Measurements from ENCODE around the gene NPTX2.
"Not testable (repeated sequence)": the region's sequence is repeated elsewhere in the genome, so short reads cannot be mapped to it uniquely, and the experiment has no call there.

Gene NPTX2

DNA sequence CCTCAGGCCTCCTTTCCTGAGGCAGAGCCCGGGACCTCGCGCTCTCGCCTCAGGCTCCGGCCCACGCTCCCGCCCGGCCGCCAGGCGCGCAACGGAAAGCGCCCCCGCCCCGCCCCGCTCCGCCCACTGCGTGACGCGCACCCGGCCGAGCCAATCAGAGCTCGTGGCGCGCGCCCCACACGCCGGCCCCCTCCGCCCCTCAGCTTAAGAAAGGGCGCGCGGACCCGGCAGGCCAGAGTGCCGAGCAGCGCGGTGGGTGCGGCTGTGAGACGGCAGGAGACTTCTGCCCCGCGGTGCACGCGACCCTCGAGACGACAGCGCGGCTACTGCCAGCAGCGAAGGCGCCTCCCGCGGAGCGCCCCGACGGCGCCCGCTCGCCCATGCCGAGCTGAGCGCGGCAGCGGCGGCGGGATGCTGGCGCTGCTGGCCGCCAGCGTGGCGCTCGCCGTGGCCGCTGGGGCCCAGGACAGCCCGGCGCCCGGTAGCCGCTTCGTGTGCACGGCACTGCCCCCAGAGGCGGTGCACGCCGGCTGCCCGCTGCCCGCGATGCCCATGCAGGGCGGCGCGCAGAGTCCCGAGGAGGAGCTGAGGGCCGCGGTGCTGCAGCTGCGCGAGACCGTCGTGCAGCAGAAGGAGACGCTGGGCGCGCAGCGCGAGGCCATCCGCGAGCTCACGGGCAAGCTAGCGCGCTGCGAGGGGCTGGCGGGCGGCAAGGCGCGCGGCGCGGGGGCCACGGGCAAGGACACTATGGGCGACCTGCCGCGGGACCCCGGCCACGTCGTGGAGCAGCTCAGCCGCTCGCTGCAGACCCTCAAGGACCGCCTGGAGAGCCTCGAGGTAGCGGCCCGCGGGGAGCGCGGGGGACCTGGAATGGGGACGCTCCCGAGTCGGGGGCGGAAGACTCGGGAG is at the start of gene NPTX2:
Gene NPTX2, plus strand, starts transcription at position 235 of the 909 bp plus-strand sequence. Its CDS starts 177 bp downstream, at position 412.
- DNase-seq = no peak

- no peak for DNase-seq
These were observed 49.1 kb upstream of the NPTX2 start for GRCh38 chr7:98567991-98568390.

GRCh38 chr7:98568891-98569290 is 48.2 kb upstream of the NPTX2 start:
- DNase-seq = no peak

DNA sequence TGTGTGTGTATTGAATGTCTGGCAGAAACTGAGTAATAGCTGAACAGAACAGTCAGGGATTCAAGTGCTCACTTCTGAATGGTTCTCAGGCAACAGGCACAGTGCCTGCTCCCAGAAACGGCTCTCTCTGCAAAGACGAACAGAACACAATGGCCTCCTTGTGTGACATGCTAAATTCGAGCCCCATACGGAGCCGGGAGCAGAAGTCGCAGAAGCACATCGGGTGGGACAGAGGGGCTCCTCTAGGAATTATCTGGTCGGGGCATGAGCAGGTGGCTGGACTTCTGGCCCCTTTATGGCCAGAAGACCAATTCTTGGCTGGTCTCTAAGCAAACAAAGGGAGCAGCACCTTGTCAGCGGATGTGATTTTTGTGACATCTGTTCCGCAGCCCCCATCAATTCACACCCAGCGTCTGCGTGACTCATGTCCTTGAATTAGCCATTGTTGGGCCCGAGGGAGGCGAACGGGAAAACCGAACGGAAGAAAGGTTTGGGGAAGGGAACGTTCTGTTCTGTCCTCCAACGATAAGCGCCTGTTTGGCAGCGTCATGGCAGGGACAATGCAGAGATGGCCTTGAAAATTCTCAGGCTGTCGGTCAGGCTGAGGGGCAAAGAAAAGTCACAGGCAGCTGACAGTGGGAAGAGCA is 47.3 kb upstream of the NPTX2 start:
- no peak for DNase-seq

- DNase-seq = no peak
These were observed 46.1 kb upstream of the NPTX2 start for GRCh38 chr7:98571006-98571405.

DNA sequence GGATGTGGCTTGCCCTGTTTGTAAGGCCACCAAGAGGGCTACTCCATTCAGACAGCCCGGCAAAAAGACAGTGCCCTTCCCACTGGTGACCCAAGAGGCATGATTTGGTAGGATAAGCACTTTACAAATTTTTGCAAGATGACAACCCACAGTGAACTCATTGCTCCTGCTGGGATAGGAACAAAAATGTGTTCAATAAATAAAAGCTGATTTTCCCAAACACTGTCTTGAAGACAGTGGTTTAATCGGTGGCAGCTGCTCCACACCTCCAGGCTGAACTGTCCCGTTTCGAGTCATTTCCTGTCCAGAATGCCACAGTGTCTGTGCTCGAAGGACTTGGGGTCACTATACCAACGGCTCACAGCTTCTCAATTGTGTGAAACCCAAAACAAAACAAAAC is 45.1 kb upstream of the NPTX2 start:
- no peak for DNase-seq

- not testable (repeated sequence) for DNase-seq
These were observed 44.4 kb upstream of the NPTX2 start for GRCh38 chr7:98572716-98573115.

GRCh38 chr7:98573816-98574215 is 43.3 kb upstream of the NPTX2 start:
- DNase-seq = no peak

- no peak for DNase-seq
These were observed 41.2 kb upstream of the NPTX2 start for GRCh38 chr7:98575878-98576277.

- DNase-seq = no peak
These were observed 32.3 kb upstream of the NPTX2 start for GRCh38 chr7:98584830-98585229.

DNA sequence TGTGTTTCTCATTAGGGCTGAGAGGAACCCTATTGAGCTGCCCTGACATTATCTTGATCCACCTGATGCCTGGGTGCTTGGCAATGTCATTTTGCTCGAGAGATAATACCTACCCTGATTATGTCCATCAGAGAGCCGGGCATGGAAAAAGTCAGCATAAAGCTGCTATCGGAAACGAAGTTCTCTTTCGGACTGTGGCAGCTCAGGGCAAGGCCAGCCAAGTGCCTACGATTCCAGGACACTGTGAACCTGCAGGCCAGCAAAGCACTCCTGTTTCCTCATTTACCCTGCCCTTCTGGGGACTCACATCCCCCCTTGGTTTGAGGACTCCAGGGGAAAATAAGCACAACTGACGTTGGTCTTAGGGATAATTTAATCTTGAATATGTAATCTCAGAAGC is 25.2 kb upstream of the NPTX2 start:
- DNase-seq = no peak

DNA sequence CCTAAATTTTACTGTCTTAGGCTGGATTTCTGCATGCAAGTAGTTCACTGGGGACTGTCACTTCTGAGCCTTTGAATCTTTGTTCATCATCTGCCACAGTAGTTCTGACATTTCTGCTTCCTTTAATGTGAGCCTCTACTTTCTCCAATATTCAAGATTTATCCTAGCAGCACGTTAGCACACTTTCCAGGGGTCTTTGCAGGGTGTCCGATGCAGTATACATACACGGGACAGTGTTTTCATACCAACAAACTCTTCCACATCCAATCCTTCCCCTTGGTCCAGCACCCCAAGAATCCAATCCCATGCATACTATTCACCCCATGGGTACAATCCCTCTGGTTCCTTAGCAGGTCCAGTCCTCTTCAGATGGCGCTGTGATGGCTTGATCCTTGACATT is 22.7 kb upstream of the NPTX2 start:
- no peak for DNase-seq

GRCh38 chr7:98594787-98595186 is 22.3 kb upstream of the NPTX2 start:
- no peak for DNase-seq

GRCh38 chr7:98598846-98599615 is 18.1 kb upstream of the NPTX2 start:
- DNase-seq = no peak

- no peak for DNase-seq
These were observed 17.2 kb upstream of the NPTX2 start for GRCh38 chr7:98599886-98600285.

DNA sequence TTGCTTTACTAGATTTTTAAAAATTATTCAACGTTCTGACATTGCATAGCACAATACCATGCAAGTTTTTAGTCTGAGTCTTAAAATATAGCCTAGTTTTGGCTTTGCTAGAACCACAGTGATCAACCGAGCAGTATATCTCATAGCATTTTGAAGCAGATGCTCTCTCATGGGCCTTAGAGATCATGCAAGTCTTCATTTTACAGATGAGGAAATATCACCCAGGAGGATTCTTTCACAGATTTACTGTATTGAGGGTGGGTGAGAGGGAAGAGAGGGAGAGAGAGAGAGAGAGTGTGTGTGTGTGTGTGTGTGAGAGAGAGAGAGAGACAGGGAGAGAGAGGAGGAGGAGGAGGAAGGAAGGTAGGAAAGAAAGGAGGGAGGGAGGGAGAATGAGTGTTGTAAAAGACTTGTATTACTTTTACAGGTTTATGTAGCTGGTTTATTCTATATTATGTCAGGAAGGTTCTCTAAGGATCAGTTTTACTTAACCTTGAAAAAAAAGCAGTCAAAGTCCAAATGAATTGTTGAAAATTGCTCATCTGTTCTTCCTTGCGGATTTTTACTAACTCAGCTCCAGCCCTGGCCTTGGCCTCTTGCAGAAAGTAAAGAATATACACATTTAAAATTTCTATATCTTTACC is 14.2 kb upstream of the NPTX2 start:
- no peak for DNase-seq

DNA sequence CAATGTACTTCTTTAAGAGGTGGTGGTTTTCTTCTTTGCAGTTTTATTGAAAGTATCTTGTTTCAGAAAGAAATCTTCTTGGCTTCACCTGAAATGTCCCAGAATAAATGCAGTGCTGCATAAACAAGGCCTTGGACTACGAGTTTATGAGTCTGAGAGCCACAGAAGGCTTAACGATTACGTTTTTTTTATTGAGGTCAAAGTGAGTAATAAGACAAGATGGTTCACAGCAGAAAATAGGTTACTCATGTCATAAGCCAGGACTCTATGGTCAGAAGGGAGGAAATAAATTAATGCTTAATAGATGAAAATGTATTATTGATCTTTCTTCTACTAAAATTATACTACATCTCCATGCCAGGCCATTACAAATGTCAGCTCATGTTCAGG is 13.7 kb upstream of the NPTX2 start:
- no peak for DNase-seq

- no peak for DNase-seq
These were observed 3.3 kb upstream of the NPTX2 start for GRCh38 chr7:98613601-98614425.

GRCh38 chr7:98616381-98617050 is 569 bp upstream of the NPTX2 start:
- DNase-seq = no peak

- no peak for DNase-seq
These were observed 904 bp downstream of the NPTX2 start for GRCh38 chr7:98617960-98618418.

DNA sequence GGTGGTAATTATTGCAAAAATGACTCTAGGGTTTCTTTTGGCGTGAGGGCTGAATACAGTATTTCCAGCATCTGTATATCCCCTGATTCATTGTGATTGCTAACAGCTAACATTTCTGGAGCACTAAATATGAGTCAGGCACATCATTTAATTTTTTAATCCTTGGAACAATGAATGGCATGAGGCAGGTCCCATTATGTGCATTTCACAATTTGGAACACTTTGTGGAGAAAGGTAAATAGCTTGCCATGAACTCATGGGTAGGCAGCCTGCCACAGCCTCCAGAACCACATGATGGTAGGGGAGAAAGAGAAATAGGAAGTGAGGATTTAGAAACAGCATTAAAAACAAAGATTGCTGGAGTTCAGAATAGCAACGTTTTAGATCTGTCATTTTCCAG is 1.7 kb downstream of the NPTX2 start:
- DNase-seq = no peak

All from activated CD4-positive, CD25-positive, alpha-beta regulatory T cell (primary cell).